ENCODE results near the gene TEKT2. TPM values are rescaled to one million over a fixed set of nuclear protein-coding genes. Genes with fewer than 3 reads are reported as not detected.

Gene TEKT2
- total and polyA plus RNA-seq, 2 donors (not counting 1 experiment from before 2014, with no cell fraction given) = 0.09 to 0.50 TPM

- DNase-seq (ENCODE audit: low read depth in 2 of 2) = no peak
- Histone ChIP-seq H4K20me1 (ENCODE audit: control insufficient read depth, extremely low read depth, insufficient read depth, low read length) (no peaks in the 10 kb centered on the region), H3K4me1 (ENCODE audit: control insufficient read depth, extremely low read depth, insufficient read depth, low read length) (peaks cover 8% of the 10 kb centered on the region), H3K9ac (ENCODE audit: insufficient read depth, low read length) (no peak overlapping the region), H3K36me3 (ENCODE audit: control insufficient read depth, insufficient read depth, low read length) (no peaks in the 10 kb centered on the region), H3K9me3 (ENCODE audit: control insufficient read depth, insufficient read depth, low read depth, low read length) (no peaks in the 10 kb centered on the region), H3K27ac (ENCODE audit: insufficient read depth, low read length) (no peak overlapping the region), H3K4me2 (ENCODE audit: extremely low read depth, insufficient read depth, low read length) (no peak overlapping the region), H3K4me3 (replicated peaks in 1 of 4; ENCODE audit: control extremely low read depth in 1 of 4, insufficient read depth in 1 of 4, low read depth in 3 of 4, low read length in 4 of 4) (no peak overlapping the region), H3K27me3 (ENCODE audit: control insufficient read depth, insufficient read depth, low read length) (no peaks in the 10 kb centered on the region), H2AFZ (ENCODE audit: low read length) (no peak overlapping the region), H3K79me2 (ENCODE audit: control insufficient read depth, insufficient read depth, low read length) (peaks cover 19% of the 10 kb centered on the region)
- TF ChIP-seq EZH2 (IDR thresholded peaks at IDR 0.05; ENCODE audit: low read length, missing control alignments) = no peak
- TF ChIP-seq CTCF (conservative IDR thresholded peaks at IDR 0.05 in 1 of 2, IDR thresholded peaks at IDR 0.05 in 1 of 2; ENCODE audit: low read depth in 1 of 2, low read length in 2 of 2) = no peak
Observed at GRCh38 chr1:36085686-36086526, 2.0 kb downstream of the TEKT2 start.

DNA sequence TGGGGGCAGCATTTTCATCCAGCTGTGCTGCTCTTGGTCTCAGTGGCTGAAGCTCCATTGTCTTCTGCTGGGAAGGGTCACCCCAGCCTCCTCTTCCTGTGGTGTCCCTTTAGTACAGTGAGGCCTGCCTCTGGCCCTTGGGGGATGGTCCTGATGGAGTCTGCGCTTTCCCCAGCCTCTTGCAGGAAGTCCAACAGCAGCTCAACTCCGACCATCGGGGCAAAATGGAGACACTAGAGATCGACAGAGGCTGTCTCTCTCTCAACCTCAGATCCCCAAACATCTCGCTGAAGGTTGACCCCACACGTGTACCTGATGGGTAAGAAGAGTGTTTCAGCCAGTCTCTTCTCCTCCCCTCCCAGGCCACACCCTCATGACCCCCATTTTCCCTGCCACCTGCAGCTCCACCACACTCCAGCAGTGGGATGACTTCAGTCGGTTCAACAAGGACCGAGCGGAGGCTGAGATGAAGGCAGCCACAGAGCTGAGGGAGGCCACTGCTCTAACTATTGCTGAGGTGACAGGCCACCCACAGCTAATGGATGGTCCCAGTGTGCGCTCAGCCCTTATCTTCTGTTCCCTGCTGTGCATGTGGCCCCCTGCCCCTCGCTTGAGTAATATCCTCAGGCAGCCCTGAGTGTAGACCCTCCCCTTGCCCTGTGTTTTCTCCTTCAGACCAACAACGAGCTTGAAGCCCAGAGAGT lies 2.8 kb downstream of the TEKT2 start:
- no peak for DNase-seq (ENCODE audit: low read depth in 2 of 2)
- no peak overlapping the region for H3K4me2 ChIP-seq (ENCODE audit: extremely low read depth, insufficient read depth, low read length)
- peaks cover under 1% of the 10 kb centered on the region for H3K36me3 ChIP-seq (ENCODE audit: control insufficient read depth, insufficient read depth, low read length)
- H2AFZ ChIP-seq (ENCODE audit: low read length) = no peak overlapping the region
- no peaks in the 10 kb centered on the region for H3K27me3 ChIP-seq (ENCODE audit: control insufficient read depth, insufficient read depth, low read length)
- peaks cover 23% of the 10 kb centered on the region for H3K79me2 ChIP-seq (ENCODE audit: control insufficient read depth, insufficient read depth, low read length)
- H3K27ac ChIP-seq (ENCODE audit: insufficient read depth, low read length) = no peak overlapping the region
- H3K9me3 ChIP-seq (ENCODE audit: control insufficient read depth, insufficient read depth, low read depth, low read length) = no peaks in the 10 kb centered on the region
- peaks cover 8% of the 10 kb centered on the region for H3K4me1 ChIP-seq (ENCODE audit: control insufficient read depth, extremely low read depth, insufficient read depth, low read length)
- no peak for TF ChIP-seq CTCF (conservative IDR thresholded peaks at IDR 0.05 in 1 of 2, IDR thresholded peaks at IDR 0.05 in 1 of 2; ENCODE audit: low read depth in 1 of 2, low read length in 2 of 2)
- no peak for TF ChIP-seq EZH2 (IDR thresholded peaks at IDR 0.05; ENCODE audit: low read length, missing control alignments)
- no peak overlapping the region for H3K9ac ChIP-seq (ENCODE audit: insufficient read depth, low read length)
- no peaks in the 10 kb centered on the region for H4K20me1 ChIP-seq (ENCODE audit: control insufficient read depth, extremely low read depth, insufficient read depth, low read length)
- no peak overlapping the region for H3K4me3 ChIP-seq (replicated peaks in 1 of 4; ENCODE audit: control extremely low read depth in 1 of 4, insufficient read depth in 1 of 4, low read depth in 3 of 4, low read length in 4 of 4)

Measured in fibroblast of lung (primary cell).